Spleen (tissue), 7 donors: Measurements from ENCODE around the gene PPP4R3A.

ENCODE experiments used
- CTCF ChIP-seq, 11 experiments: fragments of 200-600 bp in 7 of 11; fragments of 450-650 bp in 4 of 11; sonication (generic) in 4 of 11; IDR thresholded peaks in 8 of 11; conservative IDR thresholded peaks in 3 of 11; 1 replicate in 7 of 11; 2 replicates in 4 of 11; pipeline versions ENCODE4 v1.4.0 to v1.8.0; 2016 to 2021; ENCODE audit warnings: antibody characterized with exemption in 11 of 11, inconsistent platforms in 4 of 11, mild to moderate bottlenecking in 1 of 11
- POLR2A ChIP-seq, 3 donors: fragments of 450-650 bp; IDR thresholded peaks; one replicate each; pipeline ENCODE4 v1.5.1; 2017; ENCODE audit warnings: antibody characterized with exemption in 3 of 3, mild to moderate bottlenecking in 1 of 3
- donor health status: DM: no; HTN: no; CAD: no; lungs with moderate emphysema.
- donor health status: DM: no; HTN: no; CAD: no.
- donor health status: DM: no; HTN: no; CAD: no.

DNA sequence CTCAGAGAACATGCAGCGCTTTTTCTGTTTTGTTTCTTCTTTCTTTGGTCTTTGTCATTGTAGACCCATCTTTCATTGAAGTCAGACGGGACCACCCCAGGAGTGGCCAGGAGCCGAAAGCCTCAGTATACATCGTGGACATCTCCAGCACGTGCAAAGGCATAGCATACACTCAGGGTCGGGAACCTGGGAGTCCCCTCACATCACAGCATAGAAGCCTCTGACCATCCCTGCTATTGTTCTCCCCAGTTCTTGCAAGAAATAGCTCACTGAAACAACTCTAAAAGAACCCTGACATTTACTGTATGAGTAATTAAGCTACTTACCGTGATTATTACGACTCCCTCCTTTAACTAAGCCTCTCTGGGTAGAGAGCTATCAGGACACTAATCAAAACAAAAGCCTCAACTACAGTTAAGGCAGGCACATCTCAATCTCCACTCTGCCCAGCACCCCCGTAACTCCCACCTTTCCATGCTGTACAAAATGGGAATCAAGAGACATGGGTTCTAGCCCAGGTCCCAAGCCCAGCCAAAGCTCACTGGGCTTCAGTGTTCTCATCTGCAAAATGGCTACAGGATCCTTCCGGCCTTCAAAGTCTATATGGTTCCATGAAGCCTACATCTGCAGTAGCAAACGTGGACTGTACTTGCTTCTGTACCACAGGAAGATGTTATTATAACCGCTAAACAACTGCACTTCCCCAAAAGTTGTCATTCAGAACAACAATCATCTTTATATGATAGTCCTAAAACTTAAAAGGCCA, 99.2 kb downstream of the PPP4R3A start:
- no peak for TF ChIP-seq POLR2A (IDR thresholded peaks at IDR 0.05)
- TF ChIP-seq CTCF (IDR thresholded peaks at IDR 0.05 in 8 of 11, conservative IDR thresholded peaks at IDR 0.05 in 3 of 11) = no peak
